Measurements from ENCODE around the gene ABCA13.

Gene ABCA13

GRCh38 chr7:48263311-48263650 is 92.0 kb downstream of the ABCA13 start:
- H3K27me3 ChIP-seq (ENCODE audit: insufficient read depth, low read length): peaks cover 7% of the 10 kb centered on the region; the same call in 1 of the 2 replicates
- H3K36me3 ChIP-seq (ENCODE audit: insufficient read depth, low read length): no peaks in the 10 kb centered on the region
- H3K4me1 ChIP-seq (ENCODE audit: control insufficient read depth, insufficient read depth, low read length, unreplicated experiment): no peaks in the 10 kb centered on the region
- H3K79me2 ChIP-seq (ENCODE audit: control insufficient read depth, insufficient read depth, low read length, unreplicated experiment): no peaks in the 10 kb centered on the region
- no peak overlapping the region for H3K4me3 ChIP-seq (ENCODE audit: low read depth, low read length)
- no peak overlapping the region for H3K27ac ChIP-seq (ENCODE audit: low read depth, low read length)
- H2AFZ ChIP-seq (ENCODE audit: low read length, unreplicated experiment): no peak overlapping the region

- no peak overlapping the region for H3K27ac ChIP-seq (ENCODE audit: low read depth, low read length)
- H3K27me3 ChIP-seq (ENCODE audit: insufficient read depth, low read length): peaks cover 7% of the 10 kb centered on the region
- no peaks in the 10 kb centered on the region for H3K79me2 ChIP-seq (ENCODE audit: control insufficient read depth, insufficient read depth, low read length, unreplicated experiment)
- no peaks in the 10 kb centered on the region for H3K36me3 ChIP-seq (ENCODE audit: insufficient read depth, low read length)
- H3K4me3 ChIP-seq (ENCODE audit: low read depth, low read length): no peak overlapping the region
- peaks cover 7% of the 10 kb centered on the region for H3K4me1 ChIP-seq (ENCODE audit: control insufficient read depth, insufficient read depth, low read length, unreplicated experiment)
- no peak overlapping the region for H2AFZ ChIP-seq (ENCODE audit: low read length, unreplicated experiment)
Observed at GRCh38 chr7:48269066-48269465, 97.8 kb downstream of the ABCA13 start.

DNA sequence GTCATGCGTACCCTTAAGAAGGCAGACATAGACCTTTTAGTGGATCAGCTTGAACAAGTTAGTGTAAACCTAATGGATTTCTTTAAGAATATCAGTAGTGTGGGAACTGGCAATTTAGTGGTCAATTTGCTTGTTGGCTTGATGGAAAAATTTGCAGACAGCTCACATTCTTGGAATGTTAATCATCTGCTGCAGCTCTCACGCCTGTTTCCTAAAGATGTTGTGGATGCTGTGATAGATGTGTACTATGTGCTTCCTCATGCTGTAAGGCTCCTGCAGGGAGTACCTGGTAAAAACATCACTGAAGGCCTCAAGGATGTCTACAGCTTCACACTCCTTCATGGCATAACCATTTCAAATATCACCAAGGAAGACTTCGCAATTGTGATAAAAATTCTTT is 103.4 kb downstream of the ABCA13 start:
- Histone ChIP-seq H3K27me3 (ENCODE audit: insufficient read depth, low read length) (peaks cover 21% of the 10 kb centered on the region), H3K79me2 (ENCODE audit: control insufficient read depth, insufficient read depth, low read length, unreplicated experiment) (no peaks in the 10 kb centered on the region), H3K36me3 (ENCODE audit: insufficient read depth, low read length) (no peaks in the 10 kb centered on the region), H3K4me3 (ENCODE audit: low read depth, low read length) (no peak overlapping the region), H3K27ac (ENCODE audit: low read depth, low read length) (no peak overlapping the region), H3K4me1 (ENCODE audit: control insufficient read depth, insufficient read depth, low read length, unreplicated experiment) (peaks cover 3% of the 10 kb centered on the region), H2AFZ (ENCODE audit: low read length, unreplicated experiment) (no peak overlapping the region)

DNA sequence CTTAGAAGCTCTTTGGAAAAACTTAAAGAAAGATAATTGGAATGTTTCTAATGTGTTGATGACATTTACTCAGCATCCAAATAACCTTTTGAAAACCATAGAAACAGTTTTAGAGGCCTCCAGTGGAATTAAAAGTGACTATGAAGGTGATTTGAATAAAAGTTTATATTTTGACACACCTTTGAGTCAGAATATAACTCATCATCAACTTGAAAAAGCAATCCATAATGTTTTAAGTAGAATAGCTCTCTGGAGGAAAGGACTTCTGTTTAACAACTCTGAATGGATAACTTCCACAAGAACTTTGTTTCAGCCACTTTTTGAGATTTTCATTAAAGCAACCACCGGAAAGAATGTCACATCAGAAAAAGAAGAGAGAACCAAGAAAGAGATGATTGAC is 108.2 kb downstream of the ABCA13 start:
- peaks cover 4% of the 10 kb centered on the region for H3K4me1 ChIP-seq (ENCODE audit: control insufficient read depth, insufficient read depth, low read length, unreplicated experiment)
- no peaks in the 10 kb centered on the region for H3K36me3 ChIP-seq (ENCODE audit: insufficient read depth, low read length)
- peaks cover 10% of the 10 kb centered on the region for H3K27me3 ChIP-seq (ENCODE audit: insufficient read depth, low read length)
- H3K79me2 ChIP-seq (ENCODE audit: control insufficient read depth, insufficient read depth, low read length, unreplicated experiment): no peaks in the 10 kb centered on the region
- H3K4me3 ChIP-seq (ENCODE audit: low read depth, low read length): no peak overlapping the region
- no peak overlapping the region for H2AFZ ChIP-seq (ENCODE audit: low read length, unreplicated experiment)
- H3K27ac ChIP-seq (ENCODE audit: low read depth, low read length): no peak overlapping the region

GRCh38 chr7:48280100-48280499 is 108.8 kb downstream of the ABCA13 start:
- H2AFZ ChIP-seq (ENCODE audit: low read length, unreplicated experiment): no peak overlapping the region
- H3K4me3 ChIP-seq (ENCODE audit: low read depth, low read length): no peak overlapping the region
- H3K36me3 ChIP-seq (ENCODE audit: insufficient read depth, low read length): no peaks in the 10 kb centered on the region
- H3K79me2 ChIP-seq (ENCODE audit: control insufficient read depth, insufficient read depth, low read length, unreplicated experiment): no peaks in the 10 kb centered on the region
- peaks cover 5% of the 10 kb centered on the region; the same call in 1 of the 2 replicates for H3K27me3 ChIP-seq (ENCODE audit: insufficient read depth, low read length)
- H3K4me1 ChIP-seq (ENCODE audit: control insufficient read depth, insufficient read depth, low read length, unreplicated experiment): peaks cover 4% of the 10 kb centered on the region
- H3K27ac ChIP-seq (ENCODE audit: low read depth, low read length): no peak overlapping the region

GRCh38 chr7:48285373-48285772 is 114.1 kb downstream of the ABCA13 start:
- Histone ChIP-seq H3K4me1 (ENCODE audit: control insufficient read depth, insufficient read depth, low read length, unreplicated experiment) (no peaks in the 10 kb centered on the region), H3K79me2 (ENCODE audit: control insufficient read depth, insufficient read depth, low read length, unreplicated experiment) (no peaks in the 10 kb centered on the region), H3K4me3 (ENCODE audit: low read depth, low read length) (no peak overlapping the region), H3K27me3 (ENCODE audit: insufficient read depth, low read length) (no peaks in the 10 kb centered on the region), H3K36me3 (ENCODE audit: insufficient read depth, low read length) (no peaks in the 10 kb centered on the region), H2AFZ (ENCODE audit: low read length, unreplicated experiment) (no peak overlapping the region), H3K27ac (ENCODE audit: low read depth, low read length) (no peak overlapping the region)

- no peaks in the 10 kb centered on the region for H3K4me1 ChIP-seq (ENCODE audit: control insufficient read depth, insufficient read depth, low read length, unreplicated experiment)
- no peaks in the 10 kb centered on the region for H3K36me3 ChIP-seq (ENCODE audit: insufficient read depth, low read length)
- no peak overlapping the region for H2AFZ ChIP-seq (ENCODE audit: low read length, unreplicated experiment)
- H3K4me3 ChIP-seq (ENCODE audit: low read depth, low read length): no peak overlapping the region
- H3K27me3 ChIP-seq (ENCODE audit: insufficient read depth, low read length): no peaks in the 10 kb centered on the region
- H3K27ac ChIP-seq (ENCODE audit: low read depth, low read length): no peak overlapping the region
- no peaks in the 10 kb centered on the region for H3K79me2 ChIP-seq (ENCODE audit: control insufficient read depth, insufficient read depth, low read length, unreplicated experiment)
Observed at GRCh38 chr7:48286836-48287235, 115.6 kb downstream of the ABCA13 start.

DNA sequence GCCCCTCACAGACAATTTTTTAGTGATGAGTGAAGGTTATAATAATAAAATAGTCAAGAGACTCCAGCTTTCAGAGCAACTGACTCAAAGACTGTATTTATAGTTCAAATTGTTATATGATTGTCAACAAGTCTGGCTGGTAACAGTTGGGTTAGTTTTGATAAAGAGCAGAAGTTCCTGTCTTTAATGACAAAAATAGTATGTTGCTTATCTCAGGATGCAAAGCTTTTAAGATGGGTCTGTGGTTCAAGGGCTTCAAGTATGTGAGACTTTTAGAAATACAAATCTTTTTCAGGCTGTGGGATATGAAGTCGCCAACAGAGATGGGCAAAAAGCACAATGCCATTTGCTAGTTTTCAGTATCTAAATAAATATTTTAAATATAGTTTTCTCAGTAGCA is 118.4 kb downstream of the ABCA13 start:
- no peaks in the 10 kb centered on the region for H3K36me3 ChIP-seq (ENCODE audit: insufficient read depth, low read length)
- no peaks in the 10 kb centered on the region for H3K4me1 ChIP-seq (ENCODE audit: control insufficient read depth, insufficient read depth, low read length, unreplicated experiment)
- H3K27me3 ChIP-seq (ENCODE audit: insufficient read depth, low read length): peaks cover 4% of the 10 kb centered on the region; the same call in 1 of the 2 replicates
- H3K27ac ChIP-seq (ENCODE audit: low read depth, low read length): no peak overlapping the region
- no peak overlapping the region for H2AFZ ChIP-seq (ENCODE audit: low read length, unreplicated experiment)
- no peaks in the 10 kb centered on the region for H3K79me2 ChIP-seq (ENCODE audit: control insufficient read depth, insufficient read depth, low read length, unreplicated experiment)
- H3K4me3 ChIP-seq (ENCODE audit: low read depth, low read length): no peak overlapping the region

DNA sequence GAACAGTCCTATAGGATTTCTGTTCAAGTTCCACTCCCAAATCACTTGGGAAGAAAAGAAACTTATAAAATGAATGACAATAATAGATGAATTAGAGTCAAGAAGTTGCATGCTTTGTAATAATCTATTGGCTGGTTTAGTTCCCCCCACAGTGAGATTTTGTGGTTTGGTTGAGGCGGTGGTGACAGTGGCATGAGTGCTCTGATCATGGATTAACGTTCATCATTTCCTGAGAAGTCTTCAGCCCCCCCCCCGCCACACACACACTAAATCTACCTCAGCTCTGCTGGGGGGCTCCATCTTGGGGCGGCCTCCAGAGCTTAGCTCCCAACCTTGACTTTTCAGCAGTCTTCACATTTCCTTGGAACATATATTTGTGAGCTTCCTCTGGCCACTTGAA is 121.7 kb downstream of the ABCA13 start:
- H3K79me2 ChIP-seq (ENCODE audit: control insufficient read depth, insufficient read depth, low read length, unreplicated experiment): no peaks in the 10 kb centered on the region
- H3K27me3 ChIP-seq (ENCODE audit: insufficient read depth, low read length): peaks cover 7% of the 10 kb centered on the region; the same call in 1 of the 2 replicates

GRCh38 chr7:48295296-48295971 is 124.2 kb downstream of the ABCA13 start:
- no peaks in the 10 kb centered on the region for H3K36me3 ChIP-seq (ENCODE audit: insufficient read depth, low read length)
- H3K79me2 ChIP-seq (ENCODE audit: control insufficient read depth, insufficient read depth, low read length, unreplicated experiment): no peaks in the 10 kb centered on the region
- peaks cover 11% of the 10 kb centered on the region for H3K4me1 ChIP-seq (ENCODE audit: control insufficient read depth, insufficient read depth, low read length, unreplicated experiment)
- no peak overlapping the region for H3K4me3 ChIP-seq (ENCODE audit: low read depth, low read length)
- no peak overlapping the region for H3K27ac ChIP-seq (ENCODE audit: low read depth, low read length)
- H3K27me3 ChIP-seq (ENCODE audit: insufficient read depth, low read length): peaks cover 7% of the 10 kb centered on the region; the same call in 1 of the 2 replicates
- no peak overlapping the region for H2AFZ ChIP-seq (ENCODE audit: low read length, unreplicated experiment)

More for the DNA sequence above, 121.7 kb downstream of the ABCA13 start:
- H3K27ac ChIP-seq (ENCODE audit: low read depth, low read length): no peak overlapping the region
- H3K36me3 ChIP-seq (ENCODE audit: insufficient read depth, low read length): no peaks in the 10 kb centered on the region
- no peak overlapping the region for H3K4me3 ChIP-seq (ENCODE audit: low read depth, low read length)
- no peaks in the 10 kb centered on the region for H3K4me1 ChIP-seq (ENCODE audit: control insufficient read depth, insufficient read depth, low read length, unreplicated experiment)
- H2AFZ ChIP-seq (ENCODE audit: low read length, unreplicated experiment): no peak overlapping the region

DNA sequence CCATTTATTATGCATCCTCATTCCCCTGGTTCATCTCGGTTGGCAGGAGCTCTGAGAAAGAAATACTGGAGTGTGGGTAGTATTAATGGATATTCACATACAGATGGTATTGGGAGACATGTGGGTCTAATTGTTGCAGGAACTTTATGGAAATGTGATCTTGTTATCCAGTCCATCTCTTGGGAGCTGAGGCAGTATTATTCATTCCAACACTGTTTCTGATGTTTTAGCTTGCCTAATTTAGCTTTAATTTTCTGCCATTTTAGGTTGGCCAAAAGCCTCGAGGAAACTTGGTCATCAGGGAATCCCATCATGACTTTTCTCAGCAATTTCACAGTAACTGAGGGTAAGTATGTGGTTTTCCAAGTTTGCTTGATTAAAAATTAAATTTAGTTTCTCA is 125.7 kb downstream of the ABCA13 start:
- Histone ChIP-seq H3K27ac (ENCODE audit: low read depth, low read length) (no peak overlapping the region), H3K79me2 (ENCODE audit: control insufficient read depth, insufficient read depth, low read length, unreplicated experiment) (no peaks in the 10 kb centered on the region), H3K4me3 (ENCODE audit: low read depth, low read length) (no peak overlapping the region), H3K36me3 (ENCODE audit: insufficient read depth, low read length) (no peaks in the 10 kb centered on the region), H3K27me3 (ENCODE audit: insufficient read depth, low read length) (peaks cover 15% of the 10 kb centered on the region; the same call in 1 of the 2 replicates), H3K4me1 (ENCODE audit: control insufficient read depth, insufficient read depth, low read length, unreplicated experiment) (peaks cover 11% of the 10 kb centered on the region), H2AFZ (ENCODE audit: low read length, unreplicated experiment) (no peak overlapping the region)

All from ACC112 (cell line).